ENCODE results near the gene DOCK10. TPM values are rescaled to one million over a fixed set of nuclear protein-coding genes. Genes with fewer than 3 reads are reported as not detected.

DOCK10 gene
- total and polyA plus RNA-seq, 10 of the 15 experiments (the other 5 are each of a cell fraction or from before 2014, with no cell fraction given) = 16.9 to 120 (median 85.5) TPM

- H3K27me3 ChIP-seq (replicated peaks in 1 of 2; ENCODE audit: control insufficient read depth in 2 of 2, insufficient read depth in 2 of 2, low read length in 1 of 2) = no peaks in the 10 kb centered on the region
- H3K9ac ChIP-seq (ENCODE audit: control insufficient read depth, insufficient read depth, low read length) = no peak overlapping the region
- intact Hi-C loops (cut with micrococcal nuclease; ENCODE audit: unreplicated experiment) = no loop called here
- H4K20me1 ChIP-seq (ENCODE audit: control insufficient read depth, insufficient read depth) = no peaks in the 10 kb centered on the region
- no peak overlapping the region for H3K27ac ChIP-seq (ENCODE audit: control insufficient read depth, insufficient read depth)
- no peaks in the 10 kb centered on the region; a peak in 1 of 4 replicates for H3K36me3 ChIP-seq (ENCODE audit: control insufficient read depth in 2 of 2, insufficient read depth in 2 of 2, low read length in 1 of 2)
- SMC1A ChIA-PET (ENCODE audit: uncharacterized antibody, unreplicated experiment) = interaction anchor here (0.6 to 1.8 kb wide), 4 partner anchors 9 to 61 kb away, joined by 3 to 7 read pairs (median 4); no protein-coding TSS in a partner anchor
- no peak for DNase-seq (ENCODE audit: low read depth, low spot score)
- no peak for FAIRE-seq
- BruUV-seq (replicated peaks) = no TSS peak
- POLR2A ChIA-PET = interaction anchor here (0.6 kb wide), 1 partner anchor 25 kb away, joined by 4 read pairs; the partner anchor contains the start of gene DOCK10
- RAD21 ChIA-PET (ENCODE audit: unreplicated experiment) = no interaction called here
- in situ Hi-C loops (cut with MboI) = loop anchor here (25.0 kb wide), 1 partner anchor 655 kb away; no protein-coding TSS in a partner anchor
- 77% methylated on average over 3 of the region's 3 CpGs for WGBS (ENCODE audit: insufficient coverage, insufficient replicate concordance, low lambda C conversion rate, missing lambda C conversion rate)
- no peak overlapping the region for H2AFZ ChIP-seq (ENCODE audit: control insufficient read depth, low read depth, low read length)
- H3K4me3 ChIP-seq = no peak overlapping the region
- no peaks in the 10 kb centered on the region for H3K9me3 ChIP-seq (replicated peaks; ENCODE audit: control insufficient read depth, insufficient read depth, low read length)
- no peaks in the 10 kb centered on the region for H3K4me1 ChIP-seq (ENCODE audit: control insufficient read depth, insufficient read depth, low read length)
- ATAC-seq = no peak
- CTCF ChIA-PET = interaction anchor here (0.6 to 0.9 kb wide), 2 partner anchors 9 to 102 kb away, joined by 6 read pairs; no protein-coding TSS in a partner anchor
- H3K79me2 ChIP-seq (ENCODE audit: control insufficient read depth, insufficient read depth, low read length) = peaks cover 48% of the 10 kb centered on the region
- H3K4me2 ChIP-seq (ENCODE audit: control insufficient read depth, insufficient read depth) = no peak overlapping the region
- no peak for TF ChIP-seq BACH1 (IDR thresholded peaks at IDR 0.05; ENCODE audit: borderline replicate concordance)
- TF ChIP-seq BCL3 (IDR thresholded peaks at IDR 0.05; ENCODE audit: borderline replicate concordance, insufficient read depth, low read depth, low read length, poor library complexity, severe bottlenecking) = no peak
- TF ChIP-seq E2F4 (IDR thresholded peaks at IDR 0.05; ENCODE audit: low read depth, low read length) = no peak
- no peak for TF ChIP-seq ATF3 (IDR thresholded peaks at IDR 0.05; ENCODE audit: borderline replicate concordance, extremely low read depth, low read depth, low read length)
- TF ChIP-seq DPF2 (IDR thresholded peaks at IDR 0.05) = no peak
- no peak for TF ChIP-seq SRF (IDR thresholded peaks at IDR 0.05; ENCODE audit: low read depth in 2 of 2, low read length in 2 of 2)
- TF ChIP-seq REST (IDR thresholded peaks at IDR 0.05; ENCODE audit: low read depth, low read length) = no peak
- no peak for TF ChIP-seq ZBTB40 (IDR thresholded peaks at IDR 0.05; ENCODE audit: borderline replicate concordance)
- TF ChIP-seq TCF3 (IDR thresholded peaks at IDR 0.05; ENCODE audit: borderline replicate concordance, insufficient read depth, low read depth, low read length) = no peak
- no peak for TF ChIP-seq NR2F1 (conservative IDR thresholded peaks at IDR 0.05)
- TF ChIP-seq TCF7 (IDR thresholded peaks at IDR 0.05; ENCODE audit: borderline replicate concordance) = no peak
- TF ChIP-seq RAD51 (IDR thresholded peaks at IDR 0.05) = no peak
Observed at GRCh38 chr2:225017713-225018112, 24.6 kb downstream of the DOCK10 start.
